ENCODE measurements around the gene KCNT1.

KCNT1 gene

GRCh38 chr9:135663857-135664256 is 38.1 kb upstream of the KCNT1 start:
- H3K27ac ChIP-seq (ENCODE audit: low read length) = no peak overlapping the region
- no peak for TF ChIP-seq CTCF (IDR thresholded peaks at IDR 0.05; ENCODE audit: low read depth, low read length)
- TF ChIP-seq EZH2phosphoT487 (IDR thresholded peaks at IDR 0.05; ENCODE audit: low read depth) = no peak
- no peaks in the 10 kb centered on the region for H3K36me3 ChIP-seq (replicated peaks; ENCODE audit: low read depth, low read length)

GRCh38 chr9:135664266-135664665 is 37.7 kb upstream of the KCNT1 start:
- no peak for TF ChIP-seq EZH2phosphoT487 (IDR thresholded peaks at IDR 0.05; ENCODE audit: low read depth)
- TF ChIP-seq CTCF (IDR thresholded peaks at IDR 0.05; ENCODE audit: low read depth, low read length) = no peak
- no peaks in the 10 kb centered on the region for H3K36me3 ChIP-seq (replicated peaks; ENCODE audit: low read depth, low read length)
- no peaks in the 10 kb centered on the region for H4K20me1 ChIP-seq (ENCODE audit: insufficient read depth, low read length)
- no peak overlapping the region for H3K27ac ChIP-seq (ENCODE audit: low read length)
- H3K9ac ChIP-seq (ENCODE audit: low read length) = no peak overlapping the region
- H3K9me3 ChIP-seq (ENCODE audit: insufficient read depth, low read length) = no peaks in the 10 kb centered on the region
- H3K4me3 ChIP-seq (ENCODE audit: low read length) = no peak overlapping the region
- no peaks in the 10 kb centered on the region for H3K27me3 ChIP-seq (ENCODE audit: low read depth, low read length)
- no peak overlapping the region for H3K4me2 ChIP-seq (ENCODE audit: low read length)
- H2AFZ ChIP-seq (ENCODE audit: low read depth, low read length) = no peak overlapping the region
- no peaks in the 10 kb centered on the region for H3K79me2 ChIP-seq (ENCODE audit: low read length)
- no peaks in the 10 kb centered on the region for H3K4me1 ChIP-seq (ENCODE audit: low read length)

More at GRCh38 chr9:135663857-135664256, 38.1 kb upstream of the KCNT1 start:
- no peak overlapping the region for H3K4me2 ChIP-seq (ENCODE audit: low read length)
- no peak overlapping the region for H3K4me3 ChIP-seq (ENCODE audit: low read length)
- H3K79me2 ChIP-seq (ENCODE audit: low read length) = no peaks in the 10 kb centered on the region
- H3K4me1 ChIP-seq (ENCODE audit: low read length) = no peaks in the 10 kb centered on the region
- no peaks in the 10 kb centered on the region for H3K27me3 ChIP-seq (ENCODE audit: low read depth, low read length)
- H3K9ac ChIP-seq (ENCODE audit: low read length) = no peak overlapping the region
- H3K9me3 ChIP-seq (ENCODE audit: insufficient read depth, low read length) = no peaks in the 10 kb centered on the region
- no peaks in the 10 kb centered on the region for H4K20me1 ChIP-seq (ENCODE audit: insufficient read depth, low read length)
- no peak overlapping the region for H2AFZ ChIP-seq (ENCODE audit: low read depth, low read length)

- no peaks in the 10 kb centered on the region for H3K4me1 ChIP-seq (ENCODE audit: low read length)
- TF ChIP-seq CTCF (IDR thresholded peaks at IDR 0.05; ENCODE audit: low read depth, low read length) (no peak), EZH2phosphoT487 (IDR thresholded peaks at IDR 0.05; ENCODE audit: low read depth) (no peak)
- H3K79me2 ChIP-seq (ENCODE audit: low read length) = no peaks in the 10 kb centered on the region
- no peaks in the 10 kb centered on the region for H4K20me1 ChIP-seq (ENCODE audit: insufficient read depth, low read length)
- no peak overlapping the region for H3K9ac ChIP-seq (ENCODE audit: low read length)
- no peaks in the 10 kb centered on the region for H3K9me3 ChIP-seq (ENCODE audit: insufficient read depth, low read length)
- H3K36me3 ChIP-seq (replicated peaks; ENCODE audit: low read depth, low read length) = no peaks in the 10 kb centered on the region
- H3K4me2 ChIP-seq (ENCODE audit: low read length) = no peak overlapping the region
- H2AFZ ChIP-seq (ENCODE audit: low read depth, low read length) = no peak overlapping the region
- no peaks in the 10 kb centered on the region for H3K27me3 ChIP-seq (ENCODE audit: low read depth, low read length)
- no peak overlapping the region for H3K27ac ChIP-seq (ENCODE audit: low read length)
- H3K4me3 ChIP-seq (ENCODE audit: low read length) = no peak overlapping the region
Measured at GRCh38 chr9:135664801-135665794, 36.9 kb upstream of the KCNT1 start.

GRCh38 chr9:135665795-135666189 is 36.2 kb upstream of the KCNT1 start:
- TF ChIP-seq CTCF (IDR thresholded peaks at IDR 0.05; ENCODE audit: low read depth, low read length) (no peak), EZH2phosphoT487 (IDR thresholded peaks at IDR 0.05; ENCODE audit: low read depth) (no peak)
- H3K27me3 ChIP-seq (ENCODE audit: low read depth, low read length) = no peaks in the 10 kb centered on the region
- no peak overlapping the region for H3K9ac ChIP-seq (ENCODE audit: low read length)

More at GRCh38 chr9:135665795-135666189, 36.2 kb upstream of the KCNT1 start:
- no peaks in the 10 kb centered on the region for H4K20me1 ChIP-seq (ENCODE audit: insufficient read depth, low read length)
- no peaks in the 10 kb centered on the region for H3K9me3 ChIP-seq (ENCODE audit: insufficient read depth, low read length)
- H3K4me2 ChIP-seq (ENCODE audit: low read length) = no peak overlapping the region
- H3K4me3 ChIP-seq (ENCODE audit: low read length) = no peak overlapping the region
- no peaks in the 10 kb centered on the region for H3K36me3 ChIP-seq (replicated peaks; ENCODE audit: low read depth, low read length)
- H2AFZ ChIP-seq (ENCODE audit: low read depth, low read length) = no peak overlapping the region
- no peak overlapping the region for H3K27ac ChIP-seq (ENCODE audit: low read length)
- H3K4me1 ChIP-seq (ENCODE audit: low read length) = no peaks in the 10 kb centered on the region
- no peaks in the 10 kb centered on the region for H3K79me2 ChIP-seq (ENCODE audit: low read length)

Data from OCI-LY3 (cell line).